RWPE2 (cell line): ENCODE data around the gene TCEAL9.

ENCODE experiments used
- ATAC-seq: fragments of 200-7000 bp; cut with Tn5 transposase; 3 replicates; pipeline ENCODE4 v1.9.1; 2021; ENCODE audit warnings: low read depth
- DNase-seq: peaks from one replicate; pipeline ENCODE4 v3.0.0-alpha.2; 2020; ENCODE audit warnings: low spot score
- H3K27ac ChIP-seq: fragments of 450-650 bp; 2 replicates; pipeline ENCODE4 v1.5.1; 2017; ENCODE audit warnings: mild to moderate bottlenecking; ENCODE audit not compliant: poor library complexity, severe bottlenecking
- H3K27me3 ChIP-seq: fragments of 250-450 bp; sonication (Bioruptor Pico); 2 replicates; pipeline ENCODE4 v1.5.1; 2021; ENCODE audit warnings: mild to moderate bottlenecking, moderate library complexity; ENCODE audit not compliant: insufficient read depth, poor library complexity, severe bottlenecking
- H3K36me3 ChIP-seq: fragments of 250-450 bp; sonication (Bioruptor Pico); 2 replicates; pipeline ENCODE4 v1.5.1; 2020; ENCODE audit warnings: low read depth, mild to moderate bottlenecking, moderate library complexity
- H3K4me1 ChIP-seq: fragments of 250-450 bp; sonication (Bioruptor Pico); 2 replicates; pipeline ENCODE4 v1.5.1; 2021; ENCODE audit warnings: mild to moderate bottlenecking, moderate library complexity; ENCODE audit not compliant: insufficient read depth, poor library complexity, severe bottlenecking
- H3K4me3 ChIP-seq: fragments of 250-450 bp; sonication (Bioruptor Pico); 2 replicates; pipeline ENCODE4 v1.5.1; 2021; ENCODE audit warnings: mild to moderate bottlenecking, moderate library complexity; ENCODE audit not compliant: severe bottlenecking
- H3K9me3 ChIP-seq: fragments of 250-450 bp; sonication (Bioruptor Pico); 2 replicates; pipeline ENCODE4 v1.5.1; 2021; ENCODE audit warnings: mild to moderate bottlenecking, moderate library complexity; ENCODE audit not compliant: severe bottlenecking
- CTCF ChIP-seq: fragments of 450-650 bp; IDR thresholded peaks from one replicate; pipeline ENCODE4 v1.5.1; 2017; ENCODE audit warnings: mild to moderate bottlenecking, moderate library complexity; ENCODE audit not compliant: poor library complexity, severe bottlenecking

The TCEAL9 gene

GRCh38 chrX:103407776-103408175, 51.5 kb downstream of the TCEAL9 start:
- Histone ChIP-seq H3K36me3 (no peaks in the 10 kb centered on the region), H3K4me1 (peaks cover 5% of the 10 kb centered on the region), H3K9me3 (no peaks in the 10 kb centered on the region), H3K27me3 (no peaks in the 10 kb centered on the region), H3K27ac (no peak overlapping the region), H3K4me3 (no peak overlapping the region)
- no peak for TF ChIP-seq CTCF
- no peak for DNase-seq
- no peak for ATAC-seq
